KMS-11 (cell line): Measurements from ENCODE around the gene CLASRP.

Experiments
- H2AFZ ChIP-seq: fragments of 200-600 bp; sonication (generic); 2 replicates; pipeline ENCODE4 v1.6.1; 2016; ENCODE audit warnings: antibody characterized with exemption, mixed run types, low read depth
- H3K27ac ChIP-seq: fragments of 200-600 bp; sonication (generic); 2 replicates; pipeline ENCODE4 v1.6.1; 2016; ENCODE audit warnings: mild to moderate bottlenecking, mixed run types
- H3K27me3 ChIP-seq: fragments of 200-600 bp; sonication (generic); 2 replicates; pipeline ENCODE4 v1.6.1; 2017; ENCODE audit warnings: mild to moderate bottlenecking, low read depth, mixed run types, moderate library complexity; ENCODE audit not compliant: insufficient read depth
- H3K36me3 ChIP-seq: fragments of 200-600 bp; sonication (generic); 2 replicates; pipeline ENCODE4 v1.6.1; 2017; ENCODE audit warnings: mild to moderate bottlenecking, mixed run types; ENCODE audit not compliant: insufficient read depth
- H3K4me1 ChIP-seq: fragments of 200-600 bp; sonication (generic); 2 replicates; pipeline ENCODE4 v1.6.1; 2016; ENCODE audit warnings: mild to moderate bottlenecking, low read depth, mixed run types; ENCODE audit not compliant: poor library complexity, severe bottlenecking
- H3K4me2 ChIP-seq: fragments of 200-600 bp; sonication (generic); 2 replicates; pipeline ENCODE4 v1.7.0; 2016; ENCODE audit warnings: mild to moderate bottlenecking, mixed run types
- H3K4me3 ChIP-seq: fragments of 200-600 bp; sonication (generic); IDR thresholded peaks from 2 replicates; pipeline ENCODE4 v1.6.1; 2017; ENCODE audit warnings: low read depth, low read length, mixed read lengths; ENCODE audit not compliant: insufficient read depth
- H3K79me2 ChIP-seq: fragments of 200-600 bp; sonication (generic); 2 replicates; pipeline ENCODE4 v1.6.1; 2016; ENCODE audit warnings: low read depth, mixed run types; ENCODE audit not compliant: insufficient read depth
- H3K9ac ChIP-seq: fragments of 200-600 bp; sonication (generic); 2 replicates; pipeline ENCODE4 v1.6.1; 2016; ENCODE audit warnings: mild to moderate bottlenecking, mixed run types
- H4K20me1 ChIP-seq: fragments of 200-600 bp; sonication (generic); 2 replicates; pipeline ENCODE4 v1.6.1; 2016; ENCODE audit warnings: mild to moderate bottlenecking, mixed run types; ENCODE audit not compliant: insufficient read depth
- CTCF ChIP-seq: fragments of 200-600 bp; sonication (generic); conservative IDR thresholded peaks from 2 replicates; pipeline ENCODE4 v1.6.1; 2017; ENCODE audit warnings: low read depth, mild to moderate bottlenecking, antibody characterized with exemption, low read length, moderate library complexity, mixed read lengths

The CLASRP gene

GRCh38 chr19:45110851-45111266 is 72.0 kb downstream of the CLASRP start:
- TF ChIP-seq CTCF, result no peak
- Histone ChIP-seq H3K4me1 (peaks cover 39% of the 10 kb centered on the region), H3K27me3 (no peaks in the 10 kb centered on the region), H2AFZ (no peak overlapping the region), H3K4me3 (no peak overlapping the region), H3K4me2 (no peak overlapping the region), H3K79me2 (peaks cover 86% of the 10 kb centered on the region), H3K27ac (no peak overlapping the region; the same call in 1 of the 2 replicates), H3K36me3 (no peaks in the 10 kb centered on the region), H4K20me1 (0 out of 2 replicates have a peak, but pooled peaks cover 3% of the 10 kb centered on the region), H3K9ac (no peak overlapping the region)

- Histone ChIP-seq H3K4me1 (peaks cover 52% of the 10 kb centered on the region), H3K4me3 (no peak overlapping the region), H3K9ac (no peak overlapping the region), H3K27ac (no peak overlapping the region), H3K36me3 (no peaks in the 10 kb centered on the region), H3K4me2 (no peak overlapping the region), H3K79me2 (peaks cover 81% of the 10 kb centered on the region), H4K20me1 (0 out of 2 replicates have a peak, but pooled peaks cover 3% of the 10 kb centered on the region), H3K27me3 (no peaks in the 10 kb centered on the region), H2AFZ (no peak overlapping the region)
- no peak for TF ChIP-seq CTCF
Measured at GRCh38 chr19:45112111-45112827, 73.4 kb downstream of the CLASRP start.

- H3K79me2 ChIP-seq, result peaks cover 67% of the 10 kb centered on the region
- H3K4me1 ChIP-seq, result peaks cover 66% of the 10 kb centered on the region
- 0 out of 2 replicates have a peak, but pooled peaks cover 3% of the 10 kb centered on the region for H4K20me1 ChIP-seq
- no peak overlapping the region for H3K4me2 ChIP-seq
- no peak overlapping the region for H3K4me3 ChIP-seq
- H3K27ac ChIP-seq, result no peak overlapping the region
- no peaks in the 10 kb centered on the region for H3K27me3 ChIP-seq
- H3K36me3 ChIP-seq, result no peaks in the 10 kb centered on the region
- H2AFZ ChIP-seq, result no peak overlapping the region
- H3K9ac ChIP-seq, result no peak overlapping the region
- TF ChIP-seq CTCF, result no peak
Measured at GRCh38 chr19:45113628-45114027, 74.8 kb downstream of the CLASRP start.

- Histone ChIP-seq H3K9ac (no peak overlapping the region), H3K4me1 (peaks cover 66% of the 10 kb centered on the region), H4K20me1 (0 out of 2 replicates have a peak, but pooled peaks cover under 1% of the 10 kb centered on the region), H3K27ac (no peak overlapping the region), H2AFZ (no peak overlapping the region), H3K27me3 (no peaks in the 10 kb centered on the region), H3K36me3 (no peaks in the 10 kb centered on the region), H3K79me2 (peaks cover 65% of the 10 kb centered on the region), H3K4me2 (no peak overlapping the region), H3K4me3 (no peak overlapping the region)
- TF ChIP-seq CTCF, result no peak
Measured at GRCh38 chr19:45114116-45114515, 75.3 kb downstream of the CLASRP start.
